ENCODE results near the gene FBXO42.

FBXO42 gene

DNA sequence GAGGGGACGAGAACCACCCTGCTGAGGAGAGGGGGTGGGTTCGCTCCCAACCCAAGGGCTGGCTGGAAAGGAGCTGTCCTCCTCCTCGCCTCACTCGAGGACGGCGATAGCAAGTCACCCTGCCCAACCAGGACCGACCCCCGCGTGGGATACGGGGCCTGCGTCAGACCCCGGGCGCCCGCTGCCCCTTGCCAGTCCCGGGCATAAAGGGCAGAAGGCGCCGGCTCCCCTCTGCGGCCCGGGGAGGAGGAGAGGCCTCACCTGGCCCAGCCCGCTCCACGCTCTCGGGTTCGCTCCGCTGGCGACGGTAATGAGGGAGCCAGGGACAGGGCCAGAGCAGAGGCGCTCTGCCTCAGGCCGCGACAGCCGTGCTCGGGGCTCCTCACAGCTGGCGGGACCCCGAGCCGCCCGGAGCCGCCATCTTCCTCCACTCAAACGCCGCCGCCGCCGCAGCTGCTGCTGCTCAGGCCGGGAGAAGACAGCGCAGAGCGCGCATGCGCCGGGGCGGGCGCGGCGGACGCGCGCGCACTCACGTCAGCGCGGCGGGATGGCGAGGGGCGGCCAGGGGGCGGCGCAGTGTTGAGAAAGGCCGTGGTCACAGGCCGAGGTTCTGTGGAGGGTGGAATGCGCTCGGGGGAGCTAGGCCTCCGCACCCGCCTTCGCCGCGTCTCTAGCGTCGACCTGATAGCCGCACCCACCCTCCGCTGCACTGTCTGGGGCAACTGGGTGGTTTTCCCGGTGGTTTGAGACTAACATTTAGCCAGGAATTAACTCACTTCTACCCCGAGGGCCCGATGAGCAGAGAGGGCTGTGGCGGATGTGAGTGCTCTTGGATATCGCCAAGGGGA lies at the start of gene FBXO42:
Gene FBXO42, minus strand, starts transcription at position 487 of the 848 bp plus-strand sequence. CDS start 37,062 bp downstream, outside the sequence.
- DNase-seq (ENCODE audit: low spot score): peak; percentile 89

DNA sequence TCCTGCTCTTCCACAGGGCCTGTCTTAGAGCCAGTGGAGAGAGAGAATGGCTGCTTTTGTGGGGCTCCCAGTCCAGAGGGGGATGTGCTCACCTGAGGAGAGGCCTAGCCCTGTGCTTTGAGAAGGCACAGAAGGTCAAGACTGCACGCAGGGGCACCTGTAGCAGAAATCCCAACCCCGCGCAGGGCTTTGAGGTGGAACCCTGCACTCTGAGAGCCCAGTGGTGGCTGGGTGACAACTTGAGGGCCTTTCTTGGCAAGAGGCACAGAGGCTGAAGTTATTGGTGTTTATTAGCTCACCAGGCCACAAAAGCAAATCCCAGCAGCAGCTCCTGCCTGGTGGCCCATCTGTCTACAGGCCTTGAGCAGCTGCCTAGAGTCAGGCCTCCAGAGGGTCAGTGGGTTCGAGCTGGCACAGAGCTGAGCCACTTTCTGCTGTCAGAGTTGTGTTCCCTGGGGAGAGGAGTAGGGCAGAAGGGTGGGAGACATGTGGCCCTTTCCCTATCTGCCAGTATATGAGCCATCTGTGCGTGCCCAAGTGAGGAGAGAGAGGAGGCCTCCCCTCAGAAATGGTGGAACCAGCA lies 46.2 kb upstream of the FBXO42 start:
- DNase-seq (ENCODE audit: low spot score): no peak

DNA sequence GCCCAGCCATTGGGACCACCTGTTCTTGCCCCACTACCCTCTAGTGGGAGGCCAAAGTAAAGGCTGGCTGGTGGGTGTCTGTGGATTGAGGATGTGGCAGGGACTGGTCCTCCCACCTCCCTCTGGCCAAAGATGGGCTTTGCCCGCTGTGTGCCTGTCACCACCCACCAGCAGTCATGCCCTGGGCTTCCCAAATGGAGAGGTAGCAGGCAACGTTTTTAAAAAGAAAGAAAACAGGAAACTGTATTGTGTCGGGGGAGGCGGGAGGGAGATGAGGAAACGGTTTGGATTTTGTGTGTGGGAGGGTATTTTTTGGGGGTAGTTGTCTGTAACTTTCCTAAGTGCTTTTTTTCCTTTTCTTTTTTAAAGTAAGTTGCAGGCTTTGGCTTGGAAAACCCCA lies 44.8 kb upstream of the FBXO42 start:
- DNase-seq (ENCODE audit: low spot score): no peak

DNA sequence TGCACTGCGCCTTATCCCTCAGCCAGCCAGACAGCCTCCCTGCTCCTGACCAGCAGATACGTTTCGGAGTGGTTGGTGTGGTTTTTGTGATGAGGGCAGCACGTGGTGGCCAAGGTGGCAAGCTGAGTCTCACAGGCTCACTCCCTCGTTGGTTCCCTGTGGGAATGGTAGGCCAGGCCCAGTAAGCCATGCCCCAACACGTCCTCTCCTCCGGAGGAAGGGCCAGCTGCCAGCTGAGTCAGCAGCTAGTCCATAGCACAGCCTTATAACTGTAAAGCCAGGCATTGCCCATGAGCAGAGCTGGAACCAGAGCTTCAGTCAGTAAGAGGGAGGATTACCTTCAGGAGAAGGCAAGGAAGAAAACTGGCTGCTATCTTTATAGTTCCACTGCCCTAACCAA lies 44.3 kb upstream of the FBXO42 start:
- no peak for DNase-seq (ENCODE audit: low spot score)

DNA sequence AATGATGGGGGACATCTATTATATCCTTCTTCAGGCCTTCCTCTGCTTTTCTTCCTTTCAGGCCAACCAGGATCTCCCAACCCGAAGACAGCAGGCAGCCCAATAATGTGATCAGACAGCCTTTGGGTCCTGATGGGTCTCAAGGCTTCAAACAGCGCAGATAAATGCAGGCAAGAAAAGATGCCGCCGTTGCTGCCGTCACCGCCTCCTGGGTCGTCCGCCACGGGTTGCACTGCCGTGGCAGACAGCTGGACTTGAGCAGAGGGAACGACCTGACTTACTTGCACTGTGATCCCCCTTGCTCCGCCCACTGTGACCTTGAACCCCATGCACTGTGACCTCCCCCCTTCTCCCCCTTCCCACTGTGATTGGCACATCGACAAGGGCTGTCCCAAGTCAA lies 42.7 kb upstream of the FBXO42 start:
- DNase-seq (ENCODE audit: low spot score): no peak

DNA sequence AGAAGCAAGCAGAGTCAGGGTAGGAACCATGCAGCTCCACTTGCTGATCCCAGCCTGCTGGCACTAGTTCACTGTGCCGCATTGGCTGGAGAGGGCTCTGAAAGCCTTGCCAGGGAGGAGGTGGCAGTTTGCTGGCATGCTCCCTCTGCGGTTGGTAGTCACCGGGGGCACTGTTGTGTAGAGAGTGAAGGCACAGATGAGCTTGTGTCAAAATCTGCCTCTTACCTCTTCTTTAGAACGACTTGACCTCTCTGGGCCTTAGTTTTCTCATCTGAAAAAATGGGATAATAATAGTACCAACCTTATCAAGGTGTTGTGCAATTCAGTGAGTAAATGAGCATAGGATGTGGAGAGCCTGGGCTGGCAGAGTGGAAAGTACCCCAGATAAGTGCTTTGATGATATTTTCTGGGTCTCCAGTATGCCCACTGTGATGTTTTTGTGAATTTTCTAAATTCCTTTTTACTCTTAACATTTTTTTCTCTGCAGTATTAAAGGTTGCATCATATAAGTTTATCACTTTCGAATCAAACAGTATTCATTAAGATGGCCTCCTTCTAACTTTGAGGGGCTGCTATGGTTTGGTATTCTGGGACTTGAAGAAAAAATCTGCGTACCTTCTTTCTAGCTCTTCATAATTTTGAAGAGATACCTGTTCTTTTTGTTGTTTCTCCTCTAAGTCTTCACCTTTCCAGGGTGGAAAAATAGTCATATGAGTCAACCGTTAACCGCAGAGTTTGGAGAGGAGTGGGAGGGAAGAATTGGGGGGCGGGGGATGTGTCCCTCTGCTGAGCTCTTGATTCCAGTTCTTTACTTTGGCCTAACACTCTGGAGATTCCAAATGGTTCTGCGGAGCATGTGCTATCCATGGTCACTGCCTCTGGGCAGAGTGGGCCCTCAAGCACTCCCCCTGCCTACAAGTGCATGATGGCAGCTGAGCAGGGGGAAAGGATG lies 41.6 kb upstream of the FBXO42 start:
- no peak for DNase-seq (ENCODE audit: low spot score)

DNA sequence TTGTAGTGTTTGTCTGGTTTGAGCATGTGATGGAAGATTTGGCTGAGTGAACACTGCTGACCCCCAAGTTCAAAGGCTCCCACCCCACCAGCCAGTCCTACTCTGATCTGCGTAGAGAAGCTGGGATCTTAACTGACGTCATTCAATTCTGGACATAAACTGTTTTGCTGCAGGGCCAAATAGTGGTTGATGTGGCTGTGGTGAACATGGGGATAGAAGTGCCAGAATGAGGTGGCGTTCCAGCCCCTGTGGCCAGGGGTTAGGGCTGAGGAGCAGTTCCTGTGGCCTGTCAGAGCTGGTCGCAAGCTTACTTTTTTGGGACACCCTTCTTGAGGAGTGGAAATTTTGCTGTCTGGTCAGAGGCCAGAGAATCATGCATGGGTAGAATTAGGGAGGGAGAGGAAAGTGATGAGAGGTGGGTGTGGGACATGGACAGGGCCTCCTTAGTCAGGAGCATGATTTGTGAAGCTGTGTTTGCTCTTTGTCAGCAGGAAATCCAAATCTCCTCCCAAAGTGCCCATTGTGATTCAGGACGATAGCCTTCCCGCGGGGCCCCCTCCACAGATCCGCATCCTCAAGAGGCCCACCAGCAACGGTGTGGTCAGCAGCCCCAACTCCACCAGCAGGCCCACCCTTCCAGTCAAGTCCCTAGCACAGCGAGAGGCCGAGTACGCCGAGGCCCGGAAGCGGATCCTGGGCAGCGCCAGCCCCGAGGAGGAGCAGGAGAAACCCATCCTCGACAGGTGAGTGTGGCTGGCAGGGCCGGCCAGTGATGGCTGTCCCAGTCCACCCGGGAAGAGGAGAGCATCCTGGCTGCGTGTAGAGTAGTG lies 40.7 kb upstream of the FBXO42 start:
- DNase-seq (ENCODE audit: low spot score): no peak

DNA sequence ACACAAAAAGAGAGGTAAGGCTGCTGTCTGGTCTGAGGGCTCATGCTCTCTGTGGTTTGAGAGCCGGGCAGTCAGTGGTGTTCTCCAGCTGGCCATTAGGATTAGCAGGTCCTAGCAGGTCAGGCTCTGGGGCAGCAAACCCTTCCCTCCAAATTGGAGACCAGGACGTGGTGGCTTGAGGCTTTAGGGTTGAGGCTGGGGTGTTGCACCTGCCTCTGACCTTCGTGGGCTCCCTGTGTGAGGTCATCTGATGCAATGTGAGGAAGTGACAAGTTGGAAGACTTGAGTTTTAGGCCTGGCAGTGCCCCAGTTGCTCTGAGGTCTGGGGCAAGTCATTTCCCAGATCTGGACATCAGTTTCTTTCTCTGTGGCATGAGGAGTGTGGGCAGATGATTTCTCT lies 39.1 kb upstream of the FBXO42 start:
- no peak for DNase-seq (ENCODE audit: low spot score)

DNA sequence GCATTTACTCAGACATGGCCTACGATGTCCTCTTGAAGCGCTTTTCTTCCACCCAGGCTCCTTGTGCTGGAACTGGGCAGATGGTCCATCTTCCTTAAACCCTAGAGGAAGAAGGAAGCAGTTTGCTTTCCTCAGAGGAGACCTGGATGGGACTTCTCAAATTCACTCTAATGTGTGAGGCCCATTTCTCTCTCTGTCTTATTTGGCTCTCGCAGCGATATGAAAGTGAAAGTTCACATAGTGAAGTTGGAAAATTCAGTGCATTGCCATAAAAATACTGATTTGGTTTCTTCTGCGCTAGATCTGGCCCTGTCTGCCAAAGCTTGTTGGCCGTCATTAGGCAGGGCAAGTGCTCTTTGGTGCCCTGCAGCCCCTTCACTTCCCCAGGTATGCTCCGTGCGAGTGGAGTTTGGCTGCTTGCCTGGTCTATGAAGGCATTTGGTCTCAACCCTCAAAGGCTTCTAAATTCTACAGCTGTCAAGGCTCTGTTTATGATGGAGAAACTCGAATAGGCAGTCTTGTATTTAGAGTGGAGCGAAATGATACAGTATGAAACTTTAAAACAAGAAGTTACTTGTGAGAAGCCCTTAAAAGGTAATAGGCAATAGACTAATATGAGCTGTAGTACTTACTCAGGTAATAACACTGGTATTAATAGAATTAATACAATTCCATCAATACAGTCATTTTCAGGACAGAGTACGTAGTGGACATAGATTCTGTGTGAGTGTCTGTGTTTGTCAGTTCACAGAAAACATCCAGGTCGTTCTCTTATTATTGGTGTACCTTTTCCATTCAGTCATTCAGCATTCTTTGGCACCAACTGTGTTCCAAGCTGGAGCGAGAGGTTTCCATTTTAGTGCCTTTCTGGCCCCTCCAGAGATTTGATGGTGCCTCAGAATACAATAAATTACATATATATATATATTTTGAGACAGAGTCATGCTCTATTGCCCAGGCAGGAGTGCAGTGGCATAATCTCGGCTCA lies 35.2 kb upstream of the FBXO42 start:
- DNase-seq (ENCODE audit: low spot score): peak; percentile 20

DNA sequence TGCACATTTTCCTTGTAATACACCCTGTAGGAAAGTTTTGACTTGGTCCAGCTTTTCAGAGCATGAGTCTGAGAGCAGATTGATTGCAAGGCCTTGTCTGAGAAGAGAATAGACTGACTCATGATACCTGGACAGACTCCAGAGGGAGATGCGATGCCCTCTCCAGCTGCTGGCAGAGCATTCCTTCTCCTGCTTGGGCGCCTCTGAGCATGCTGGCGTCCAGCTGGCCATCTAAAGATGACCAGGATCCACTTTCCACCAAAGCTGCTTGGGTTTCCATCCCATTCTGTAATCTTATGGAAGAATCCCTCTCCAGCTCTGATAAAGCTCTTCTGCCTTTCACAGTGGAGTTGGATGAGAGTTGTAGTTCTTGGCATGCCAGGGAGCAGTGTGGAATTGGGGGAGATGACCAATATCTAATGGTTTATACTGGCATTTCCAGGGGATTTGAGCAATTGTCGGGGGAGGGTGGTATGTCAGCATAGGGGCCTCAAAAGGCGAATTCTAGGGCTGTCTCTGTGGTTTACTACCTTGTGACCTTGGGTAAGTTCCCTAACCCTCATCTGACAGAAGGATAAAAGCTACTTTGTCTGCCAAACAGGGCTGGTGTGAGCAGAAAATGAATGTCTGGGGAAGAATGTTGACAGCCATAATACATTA lies 34.3 kb upstream of the FBXO42 start:
- peak; percentile 59 for DNase-seq (ENCODE audit: low spot score)

DNA sequence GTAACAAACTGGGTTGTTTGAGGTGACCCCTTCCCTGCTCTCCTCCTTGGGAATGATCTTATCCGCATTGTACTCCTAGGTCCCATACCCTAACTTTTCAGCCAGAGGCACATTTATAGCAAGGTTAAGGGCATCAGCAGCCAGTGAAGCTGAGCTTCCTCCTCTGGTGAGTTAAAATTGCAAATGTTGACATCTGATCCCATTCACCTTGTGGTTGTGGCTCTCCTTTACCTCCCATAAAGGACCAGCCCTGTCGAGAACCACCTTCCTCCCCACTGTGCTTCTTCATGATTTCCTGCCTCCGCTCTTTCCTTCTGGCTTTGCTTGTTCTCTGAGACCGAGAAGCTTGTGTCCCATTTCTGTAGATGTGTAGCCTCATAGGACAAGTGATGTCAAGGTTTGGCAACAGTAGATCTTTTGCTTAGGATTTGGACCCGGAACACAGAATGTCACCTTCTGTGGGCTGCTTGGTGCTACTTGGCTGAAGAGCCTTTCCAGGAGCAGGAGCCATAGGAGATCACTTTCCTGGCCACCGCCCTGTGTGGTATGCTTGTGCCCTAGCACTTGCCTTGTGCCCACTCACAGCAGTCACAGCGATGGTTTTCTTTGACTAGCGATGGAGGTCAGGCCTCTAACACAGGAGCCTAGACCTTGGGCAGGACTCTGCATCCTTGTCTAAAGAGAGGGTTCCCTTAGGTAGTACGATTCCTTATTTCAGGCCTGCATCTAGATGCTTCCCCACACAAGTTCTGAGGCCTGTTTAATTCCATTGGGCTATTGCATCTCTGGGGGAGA lies 33.6 kb upstream of the FBXO42 start:
- no peak for DNase-seq (ENCODE audit: low spot score)

DNA sequence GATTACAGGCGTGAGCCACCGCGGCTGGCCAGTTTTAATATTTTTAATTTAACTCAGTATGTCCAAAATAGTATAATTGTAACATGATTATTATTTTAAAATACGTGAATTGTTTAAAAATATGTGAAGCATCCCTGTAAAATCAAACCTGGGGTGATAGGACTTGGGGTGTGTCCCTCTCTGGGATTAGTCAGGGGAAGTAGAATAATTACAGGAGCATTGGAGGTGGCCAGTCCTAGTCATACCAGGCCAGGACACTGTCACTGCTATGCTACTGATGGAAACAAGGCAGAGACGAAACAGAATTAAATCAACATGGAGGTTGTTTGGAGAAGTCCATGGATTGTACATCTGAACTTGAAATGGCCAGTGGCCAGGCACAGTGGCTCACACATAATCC lies 31.6 kb upstream of the FBXO42 start:
- no peak for DNase-seq (ENCODE audit: low spot score)

DNA sequence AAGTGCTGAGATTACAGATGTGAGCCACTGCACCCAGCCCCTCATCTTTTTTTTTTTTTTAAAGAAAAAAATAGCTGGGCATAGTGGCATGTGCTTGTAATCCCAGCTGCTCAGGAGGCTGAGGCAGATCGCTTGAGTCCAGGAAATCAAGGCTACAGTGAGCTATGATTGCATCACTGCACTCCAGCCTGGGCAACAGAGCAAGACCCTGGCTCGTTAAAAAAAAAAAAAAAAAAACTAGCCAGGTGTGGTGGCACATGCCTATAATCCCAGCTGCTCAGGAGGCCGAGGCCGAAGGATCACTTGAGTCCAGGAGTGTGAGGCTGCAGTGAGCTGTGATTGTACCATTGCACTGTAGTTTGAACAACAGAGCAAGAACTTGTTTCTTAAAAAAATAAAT lies 28.6 kb upstream of the FBXO42 start:
- DNase-seq (ENCODE audit: low spot score): no peak

DNA sequence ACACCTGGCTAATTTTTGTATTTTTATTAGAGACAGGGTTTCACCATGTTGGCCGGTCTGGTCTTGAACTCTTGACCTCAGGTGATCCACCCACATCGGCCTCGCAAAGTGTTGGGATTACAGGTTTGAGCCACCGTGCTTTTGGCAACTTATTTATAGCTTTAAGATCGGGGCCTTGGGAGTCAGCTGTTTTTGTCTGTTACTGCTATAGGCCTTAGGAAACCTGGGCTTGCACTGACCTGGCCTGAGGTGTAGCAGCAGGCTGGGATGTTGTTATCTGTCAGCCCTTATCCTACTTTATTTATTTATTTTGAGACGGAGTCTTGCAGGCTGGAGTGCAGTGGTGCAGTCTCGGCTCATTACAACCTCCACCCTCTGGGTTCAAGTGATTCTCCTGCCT lies 26.2 kb upstream of the FBXO42 start:
- no peak for DNase-seq (ENCODE audit: low spot score)

DNA sequence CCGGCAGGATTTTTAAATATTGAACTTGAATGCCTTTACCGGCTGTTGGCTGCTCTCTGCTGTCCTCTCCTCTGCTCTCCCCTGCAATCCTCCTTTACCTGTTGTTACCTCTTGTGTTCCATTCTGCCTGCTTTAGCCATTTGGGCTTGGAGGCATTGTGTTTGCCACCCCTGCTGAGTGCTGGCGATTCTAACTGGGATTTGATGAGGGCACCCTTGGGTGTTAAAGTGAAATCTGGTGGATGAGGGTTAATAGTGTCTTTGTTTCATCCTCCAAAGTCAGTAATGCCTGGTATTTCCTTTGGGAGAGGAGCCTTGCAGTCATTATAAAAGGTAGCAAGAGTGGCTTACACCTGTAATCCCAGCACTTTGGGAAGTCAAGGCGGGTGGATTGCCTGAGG lies 24.7 kb upstream of the FBXO42 start:
- DNase-seq (ENCODE audit: low spot score): no peak

DNA sequence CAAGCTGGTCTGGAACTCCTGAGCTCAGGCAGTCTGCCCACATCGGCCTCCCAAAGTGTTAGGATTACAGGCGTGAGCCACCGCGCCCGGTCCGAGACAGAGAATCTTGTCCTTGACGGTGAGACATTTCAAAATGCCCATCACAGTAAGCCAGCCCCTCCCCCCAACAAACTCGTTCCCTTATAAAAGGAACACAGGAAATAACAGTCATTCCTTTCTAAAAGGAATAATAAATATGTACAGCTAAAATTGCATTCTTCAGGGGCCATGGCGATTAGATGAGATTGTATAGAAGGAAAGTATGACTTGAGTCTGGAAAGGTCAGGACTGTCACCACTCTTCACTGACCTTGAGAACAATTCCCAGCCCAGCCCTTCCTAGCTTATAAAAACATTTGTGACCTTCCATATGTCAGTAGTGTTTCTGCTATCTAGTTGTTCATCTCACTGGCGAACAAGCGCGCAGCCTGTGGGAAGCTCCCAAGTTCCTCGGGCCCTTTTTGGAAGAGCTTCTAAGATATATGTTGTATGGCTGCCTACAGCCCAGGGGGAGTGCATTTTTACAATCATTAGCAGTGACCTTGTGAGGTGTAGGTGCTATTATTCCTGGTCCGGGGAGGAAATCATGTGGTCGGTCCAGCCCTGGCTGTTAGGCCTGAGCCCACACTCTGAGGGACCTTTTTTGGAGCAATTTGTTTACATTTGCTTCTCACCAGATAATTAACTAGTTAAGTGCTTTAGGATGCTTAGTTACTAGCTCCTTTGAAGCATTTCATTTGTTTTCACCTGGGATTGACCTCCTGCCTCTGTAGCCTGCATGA lies 23.5 kb upstream of the FBXO42 start:
- no peak for DNase-seq (ENCODE audit: low spot score)

DNA sequence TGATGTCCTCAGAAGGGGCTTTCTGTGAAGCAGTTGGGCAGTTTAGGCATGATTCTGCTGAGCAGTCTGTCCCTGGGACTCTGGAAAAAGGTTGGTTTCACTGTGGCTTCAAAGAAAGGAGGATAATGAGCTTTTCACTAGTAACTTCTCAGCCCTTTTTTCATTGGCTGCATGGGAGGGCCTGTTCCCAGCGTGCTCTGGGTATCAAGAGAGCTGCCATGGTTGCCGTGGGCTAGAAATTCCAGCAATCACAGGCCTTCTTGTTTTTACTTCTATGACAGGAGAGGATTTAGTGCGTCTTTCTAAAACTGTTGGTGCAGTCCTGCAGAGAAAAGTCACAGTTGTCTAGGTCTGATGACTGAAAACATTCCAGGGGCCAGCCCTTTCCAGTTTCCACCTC lies 22.0 kb upstream of the FBXO42 start:
- no peak for DNase-seq (ENCODE audit: low spot score)

All from hematopoietic multipotent progenitor cell treated with erythropoietin and hydrocortisone succinate and interleukin-3 and kit ligand, for 15 days (in vitro differentiated cells).